HEK293 (cell line): ENCODE data around the gene ZNF865.
A peak's percentile ranks its signal among the peaks of the same experiment; 100 is the strongest.

ENCODE experiments used
- CTCF ChIA-PET: fragments of 350-600 bp; formaldehyde crosslinking; extraction: SDS; loops from one replicate; lab custom pipeline; 2021; ENCODE audit warnings: antibody characterized with exemption; lab: Yijun Ruan, JAX
- POLR2A ChIA-PET: fragments of 300-600 bp; formaldehyde crosslinking; extraction: SDS; loops from one replicate; lab custom pipeline; 2020; ENCODE audit warnings: antibody characterized with exemption, inconsistent platforms; lab: Yijun Ruan, JAX
- H3K27ac ChIP-seq: fragments of 200-500 bp; sonication (Bioruptor generic); 2 replicates; pipeline ENCODE4 v1.5.1; 2014; ENCODE audit warnings: low read depth, low read length, control low read depth, inconsistent platforms; ENCODE audit errors: extremely low read depth
- H3K36me3 ChIP-seq, 2 experiments: fragments of 200-500 bp in 1 of 2; sonication (Bioruptor generic) in 1 of 2; 1 replicate in 1 of 2; 2 replicates in 1 of 2; pipeline ENCODE4 v1.5.1; 2014 to 2017; ENCODE audit warnings: inconsistent platforms in 2 of 2, low read length in 2 of 2; ENCODE audit not compliant: control insufficient read depth in 2 of 2, insufficient read depth in 1 of 2
- H3K4me1 ChIP-seq: fragments of 200-500 bp; sonication (Bioruptor generic); 2 replicates; pipeline ENCODE4 v1.5.1; 2014; ENCODE audit warnings: mild to moderate bottlenecking, low read length, inconsistent platforms; ENCODE audit not compliant: control insufficient read depth, insufficient read depth
- H3K4me3 ChIP-seq: 2 replicates; pipeline ENCODE4 v1.5.1; 2011; ENCODE audit warnings: low read depth, mild to moderate bottlenecking, control low read depth, low read length, moderate library complexity
- H3K9me3 ChIP-seq: fragments of 200-500 bp; sonication (Bioruptor generic); 2 replicates; pipeline ENCODE4 v1.5.1; 2014; ENCODE audit warnings: low read depth, low read length, inconsistent platforms; ENCODE audit not compliant: control insufficient read depth, insufficient read depth
- BCL11B ChIP-seq: fragments of 450-650 bp; formaldehyde crosslinking; IDR thresholded peaks from 2 replicates; pipeline ENCODE4 v1.5.1; 2016; ENCODE audit warnings: low read depth, missing biosample characterization, missing genetic modification characterization
- KLF7 ChIP-seq: fragments of 450-650 bp; formaldehyde crosslinking; IDR thresholded peaks from 2 replicates; pipeline ENCODE4 v1.5.1; 2016; ENCODE audit warnings: missing biosample characterization, missing genetic modification characterization, borderline replicate concordance
- MEIS1 ChIP-seq: sonication (generic); formaldehyde crosslinking; IDR thresholded peaks from 2 replicates; pipeline ENCODE4 v1.8.1; 2022; ENCODE audit warnings: missing genetic modification reagents, mild to moderate bottlenecking, borderline replicate concordance
- SALL2 ChIP-seq: fragments of 450-650 bp; formaldehyde crosslinking; IDR thresholded peaks from 2 replicates; pipeline ENCODE4 v1.5.0; 2017; ENCODE audit warnings: missing biosample characterization, mild to moderate bottlenecking, missing genetic modification characterization, borderline replicate concordance
- YY1 ChIP-seq: fragments of 450-650 bp; formaldehyde crosslinking; IDR thresholded peaks from 2 replicates; pipeline ENCODE4 v1.5.1; 2018; ENCODE audit warnings: missing biosample characterization, missing genetic modification characterization
- ZBTB17 ChIP-seq: fragments of 450-650 bp; formaldehyde crosslinking; IDR thresholded peaks from 2 replicates; pipeline ENCODE4 v1.5.1; 2016; ENCODE audit warnings: missing biosample characterization, missing genetic modification characterization
- ZNF140 ChIP-seq: fragments of 450-650 bp; formaldehyde crosslinking; IDR thresholded peaks from 2 replicates; pipeline ENCODE4 v1.5.1; 2016; ENCODE audit warnings: missing biosample characterization, missing genetic modification characterization
- ZNF157 ChIP-seq: fragments of 450-650 bp; formaldehyde crosslinking; IDR thresholded peaks from 2 replicates; pipeline ENCODE4 v1.5.1; 2016; ENCODE audit warnings: missing biosample characterization, missing genetic modification characterization
- ZNF174 ChIP-seq: fragments of 450-650 bp; formaldehyde crosslinking; IDR thresholded peaks from 2 replicates; pipeline ENCODE4 v1.5.0; 2017; ENCODE audit warnings: missing biosample characterization, mild to moderate bottlenecking, missing genetic modification characterization
- ZNF341 ChIP-seq: fragments of 450-650 bp; formaldehyde crosslinking; IDR thresholded peaks from 2 replicates; pipeline ENCODE4; 2016; ENCODE audit warnings: low read depth, missing biosample characterization, missing genetic modification characterization
- ZNF366 ChIP-seq: fragments of 450-650 bp; formaldehyde crosslinking; conservative IDR thresholded peaks from 2 replicates; pipeline ENCODE4 v1.5.1; 2016; ENCODE audit warnings: missing biosample characterization, missing genetic modification characterization
- ZNF48 ChIP-seq: fragments of 450-650 bp; formaldehyde crosslinking; IDR thresholded peaks from 2 replicates; pipeline ENCODE4 v1.5.1; 2016; ENCODE audit warnings: missing biosample characterization, missing genetic modification characterization
- ZNF560 ChIP-seq: fragments of 450-650 bp; formaldehyde crosslinking; IDR thresholded peaks from 2 replicates; pipeline ENCODE4 v1.5.1; 2017; ENCODE audit warnings: missing biosample characterization, missing genetic modification characterization, borderline replicate concordance
- ZNF629 ChIP-seq: fragments of 450-650 bp; formaldehyde crosslinking; IDR thresholded peaks from 2 replicates; pipeline ENCODE4 v1.5.1; 2017; ENCODE audit warnings: missing biosample characterization, missing genetic modification characterization
- ZNF785 ChIP-seq: fragments of 450-650 bp; formaldehyde crosslinking; IDR thresholded peaks from 2 replicates; pipeline ENCODE4 v1.5.1; 2016; ENCODE audit warnings: missing biosample characterization, missing genetic modification characterization
- TF ChIP-seq, protein P1 (sequence below): fragments of 450-650 bp; formaldehyde crosslinking; IDR thresholded peaks from 2 replicates; pipeline ENCODE4 v1.5.1; 2016; ENCODE audit warnings: missing biosample characterization, missing genetic modification characterization, borderline replicate concordance
- TF ChIP-seq, protein P2 (sequence below): fragments of 450-650 bp; formaldehyde crosslinking; IDR thresholded peaks from 2 replicates; pipeline ENCODE4 v1.5.1; 2017; ENCODE audit warnings: missing biosample characterization, missing genetic modification characterization
- TF ChIP-seq, protein P3 (sequence below): fragments of 450-650 bp; formaldehyde crosslinking; IDR thresholded peaks from 2 replicates; pipeline ENCODE4 v1.5.1; 2016; ENCODE audit warnings: missing biosample characterization, missing genetic modification characterization
- TF ChIP-seq, protein P4 (sequence below): IDR thresholded peaks from 2 replicates; pipeline ENCODE4 v1.6.1; 2011; ENCODE audit warnings: mild to moderate bottlenecking, low read depth, low read length, borderline replicate concordance
- TF ChIP-seq, protein P5 (sequence below): sonication (generic); formaldehyde crosslinking; IDR thresholded peaks from 2 replicates; pipeline ENCODE4 v1.8.1; 2022; ENCODE audit warnings: mild to moderate bottlenecking, moderate library complexity, missing genetic modification reagents

ZNF865 gene

DNA sequence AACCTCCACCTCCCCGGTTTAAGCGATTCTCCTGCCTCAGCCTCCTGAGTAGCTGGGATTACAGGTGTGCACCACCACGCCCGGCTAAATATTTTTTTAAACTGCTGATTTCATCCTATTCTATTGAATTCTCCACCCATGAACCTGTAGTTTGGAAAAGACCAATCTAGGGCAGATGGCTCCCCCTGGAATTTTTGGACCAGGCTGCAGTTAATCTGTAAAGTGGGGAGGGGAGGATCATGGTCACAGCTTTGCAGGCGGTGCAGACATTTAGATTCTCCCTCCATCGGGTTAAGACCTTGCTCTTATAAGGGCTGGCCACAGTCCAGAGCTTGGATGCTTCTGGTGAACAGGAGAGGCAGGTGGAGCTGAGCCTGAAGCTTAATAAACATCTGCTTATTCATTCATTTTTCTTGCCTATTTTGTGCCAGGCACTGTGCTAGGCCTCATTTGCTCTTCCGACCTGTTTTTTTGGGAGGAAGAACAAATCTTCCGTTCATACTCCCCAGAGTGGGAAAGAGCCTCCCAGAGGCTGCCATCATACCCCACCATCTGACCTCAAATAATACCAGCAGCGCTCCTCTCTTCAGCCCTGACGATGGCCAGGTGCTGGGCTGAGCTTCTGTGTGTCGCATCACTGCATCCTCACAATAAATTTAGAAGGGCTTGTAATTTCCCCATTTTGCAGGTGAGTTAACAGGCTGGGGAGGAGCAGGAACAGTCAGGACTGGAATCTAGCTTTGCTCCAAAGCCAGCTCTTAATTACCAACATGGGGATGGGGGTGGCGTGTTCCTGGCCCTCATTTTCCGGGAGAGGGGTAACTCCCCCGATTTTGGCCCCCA, 41.7 kb downstream of the ZNF865 start:
- Histone ChIP-seq H3K4me3 (peak overlapping the region; percentile 96), H3K36me3 (peaks cover 12 to 40% of the 10 kb centered on the region in 2 experiments; a peak in 2 of 3 replicates), H3K9me3 (no peaks in the 10 kb centered on the region), H3K27ac (peak overlapping the region; percentile 93), H3K4me1 (peaks cover 21% of the 10 kb centered on the region)
- CTCF ChIA-PET, result interaction anchor here (0.5 to 3.0 kb wide), 12 partner anchors 8 to 186 kb away, joined by 3 to 37 read pairs (median 4); partner anchors contain the start of gene ISOC2
- POLR2A ChIA-PET, result interaction anchor here (0.5 to 3.3 kb wide), 14 partner anchors 7 to 485 kb away, joined by 3 to 16 read pairs (median 6); partner anchors contain the start of genes FIZ1, PPP6R1, U2AF2 and UBE2S
- TF ChIP-seq BCL11B (tag by site-specific recombination) (no peak), ZNF366 (0 out of 2 replicates have a peak, but pooled peaks have one; percentile 20), ZBTB17 (tag by site-specific recombination) (peak; percentile 48; the same call in 1 of the 2 replicates), ZNF785 (tag by site-specific recombination) (no peak), ZNF140 (tag by site-specific recombination) (no peak), ZNF341 (tag by site-specific recombination) (peak; percentile 84), KLF7 (tag by site-specific recombination) (no peak), ZNF48 (tag by site-specific recombination) (no peak), ZNF629 (tag by site-specific recombination) (no peak)
- TF ChIP-seq, protein P1, sequence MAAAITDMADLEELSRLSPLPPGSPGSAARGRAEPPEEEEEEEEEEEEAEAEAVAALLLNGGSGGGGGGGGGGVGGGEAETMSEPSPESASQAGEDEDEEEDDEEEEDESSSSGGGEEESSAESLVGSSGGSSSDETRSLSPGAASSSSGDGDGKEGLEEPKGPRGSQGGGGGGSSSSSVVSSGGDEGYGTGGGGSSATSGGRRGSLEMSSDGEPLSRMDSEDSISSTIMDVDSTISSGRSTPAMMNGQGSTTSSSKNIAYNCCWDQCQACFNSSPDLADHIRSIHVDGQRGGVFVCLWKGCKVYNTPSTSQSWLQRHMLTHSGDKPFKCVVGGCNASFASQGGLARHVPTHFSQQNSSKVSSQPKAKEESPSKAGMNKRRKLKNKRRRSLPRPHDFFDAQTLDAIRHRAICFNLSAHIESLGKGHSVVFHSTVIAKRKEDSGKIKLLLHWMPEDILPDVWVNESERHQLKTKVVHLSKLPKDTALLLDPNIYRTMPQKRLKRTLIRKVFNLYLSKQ (tag by site-specific recombination), result no peak
- TF ChIP-seq, protein P2, sequence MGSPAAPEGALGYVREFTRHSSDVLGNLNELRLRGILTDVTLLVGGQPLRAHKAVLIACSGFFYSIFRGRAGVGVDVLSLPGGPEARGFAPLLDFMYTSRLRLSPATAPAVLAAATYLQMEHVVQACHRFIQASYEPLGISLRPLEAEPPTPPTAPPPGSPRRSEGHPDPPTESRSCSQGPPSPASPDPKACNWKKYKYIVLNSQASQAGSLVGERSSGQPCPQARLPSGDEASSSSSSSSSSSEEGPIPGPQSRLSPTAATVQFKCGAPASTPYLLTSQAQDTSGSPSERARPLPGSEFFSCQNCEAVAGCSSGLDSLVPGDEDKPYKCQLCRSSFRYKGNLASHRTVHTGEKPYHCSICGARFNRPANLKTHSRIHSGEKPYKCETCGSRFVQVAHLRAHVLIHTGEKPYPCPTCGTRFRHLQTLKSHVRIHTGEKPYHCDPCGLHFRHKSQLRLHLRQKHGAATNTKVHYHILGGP (tag by site-specific recombination), result no peak
- TF ChIP-seq, protein P3, sequence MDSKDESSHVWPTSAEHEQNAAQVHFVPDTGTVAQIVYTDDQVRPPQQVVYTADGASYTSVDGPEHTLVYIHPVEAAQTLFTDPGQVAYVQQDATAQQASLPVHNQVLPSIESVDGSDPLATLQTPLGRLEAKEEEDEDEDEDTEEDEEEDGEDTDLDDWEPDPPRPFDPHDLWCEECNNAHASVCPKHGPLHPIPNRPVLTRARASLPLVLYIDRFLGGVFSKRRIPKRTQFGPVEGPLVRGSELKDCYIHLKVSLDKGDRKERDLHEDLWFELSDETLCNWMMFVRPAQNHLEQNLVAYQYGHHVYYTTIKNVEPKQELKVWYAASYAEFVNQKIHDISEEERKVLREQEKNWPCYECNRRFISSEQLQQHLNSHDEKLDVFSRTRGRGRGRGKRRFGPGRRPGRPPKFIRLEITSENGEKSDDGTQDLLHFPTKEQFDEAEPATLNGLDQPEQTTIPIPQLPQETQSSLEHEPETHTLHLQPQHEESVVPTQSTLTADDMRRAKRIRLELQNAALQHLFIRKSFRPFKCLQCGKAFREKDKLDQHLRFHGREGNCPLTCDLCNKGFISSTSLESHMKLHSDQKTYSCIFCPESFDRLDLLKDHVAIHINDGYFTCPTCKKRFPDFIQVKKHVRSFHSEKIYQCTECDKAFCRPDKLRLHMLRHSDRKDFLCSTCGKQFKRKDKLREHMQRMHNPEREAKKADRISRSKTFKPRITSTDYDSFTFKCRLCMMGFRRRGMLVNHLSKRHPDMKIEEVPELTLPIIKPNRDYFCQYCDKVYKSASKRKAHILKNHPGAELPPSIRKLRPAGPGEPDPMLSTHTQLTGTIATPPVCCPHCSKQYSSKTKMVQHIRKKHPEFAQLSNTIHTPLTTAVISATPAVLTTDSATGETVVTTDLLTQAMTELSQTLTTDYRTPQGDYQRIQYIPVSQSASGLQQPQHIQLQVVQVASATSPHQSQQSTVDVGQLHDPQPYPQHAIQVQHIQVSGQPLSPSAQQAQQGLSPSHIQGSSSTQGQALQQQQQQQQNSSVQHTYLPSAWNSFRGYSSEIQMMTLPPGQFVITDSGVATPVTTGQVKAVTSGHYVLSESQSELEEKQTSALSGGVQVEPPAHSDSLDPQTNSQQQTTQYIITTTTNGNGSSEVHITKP (tag by site-specific recombination), result peak; percentile 81

DNA sequence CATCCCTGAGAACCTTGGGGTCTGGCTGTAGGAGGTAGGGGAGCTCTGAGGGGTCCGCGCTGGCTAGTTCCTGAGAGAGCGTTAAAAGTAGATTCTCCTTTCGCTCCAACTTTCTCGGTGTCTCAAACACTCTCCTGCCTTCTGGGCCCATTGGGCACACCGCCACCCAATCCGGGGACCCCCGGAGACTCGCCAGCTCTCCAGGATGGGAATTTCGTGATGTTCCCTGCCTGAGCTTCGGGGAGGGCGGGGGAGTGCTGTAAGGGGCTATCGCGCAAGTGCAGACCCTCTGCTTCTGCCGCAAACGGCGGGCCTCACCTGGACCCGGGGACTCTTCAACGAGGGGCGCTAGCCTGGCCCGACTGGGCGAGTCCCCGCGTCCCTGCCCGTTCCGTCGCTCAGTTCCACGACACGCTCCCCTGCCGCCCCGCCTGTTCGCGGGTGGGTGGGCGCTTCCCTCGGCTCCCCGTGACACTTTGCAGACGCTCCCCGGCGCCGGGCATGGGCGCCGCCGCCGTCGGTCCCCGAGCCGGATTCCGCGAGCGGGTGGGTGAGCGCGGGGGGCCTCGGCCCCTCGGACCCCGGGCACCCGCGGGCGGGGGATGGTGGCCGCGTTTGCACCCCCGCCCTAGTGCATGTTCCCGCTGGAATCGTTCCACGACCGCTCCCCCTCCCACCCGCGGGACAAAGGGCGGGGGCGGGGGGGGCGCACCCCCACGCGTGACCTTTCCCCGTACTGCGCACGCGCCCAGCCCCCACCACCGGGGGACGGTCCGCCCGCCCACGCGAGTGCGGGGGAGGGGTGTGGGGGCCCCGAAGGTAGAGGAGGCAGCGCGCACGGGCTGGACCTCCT, 42.5 kb downstream of the ZNF865 start, which contains the start of gene CCDC106:
Gene CCDC106, plus strand, starts transcription at position 481 of the 853 bp plus-strand sequence. CDS start 835 bp downstream, outside the sequence.
- Histone ChIP-seq H3K9me3 (no peaks in the 10 kb centered on the region), H3K36me3 (peaks cover 12 to 45% of the 10 kb centered on the region in 2 experiments; a peak in 2 of 3 replicates), H3K27ac (peak within 1 kb of the TSS; percentile 93), H3K4me1 (peaks cover 15% of the 10 kb centered on the region), H3K4me3 (peak within 1 kb of the TSS; percentile 96)
- POLR2A ChIA-PET, result interaction anchor here (0.5 to 1.9 kb wide), 14 partner anchors 9 to 485 kb away, joined by 3 to 10 read pairs (median 5); partner anchors contain the start of genes FIZ1, PPP6R1, UBE2S and ZNF524
- CTCF ChIA-PET, result interaction anchor here (0.5 to 3.0 kb wide), 12 partner anchors 9 to 1220 kb away, joined by 3 to 37 read pairs (median 4); no protein-coding TSS in a partner anchor
- TF ChIP-seq, protein P1 (tag by site-specific recombination), result no peak
- no peak for TF ChIP-seq ZNF157 (tag by site-specific recombination)
- TF ChIP-seq, protein P4, sequence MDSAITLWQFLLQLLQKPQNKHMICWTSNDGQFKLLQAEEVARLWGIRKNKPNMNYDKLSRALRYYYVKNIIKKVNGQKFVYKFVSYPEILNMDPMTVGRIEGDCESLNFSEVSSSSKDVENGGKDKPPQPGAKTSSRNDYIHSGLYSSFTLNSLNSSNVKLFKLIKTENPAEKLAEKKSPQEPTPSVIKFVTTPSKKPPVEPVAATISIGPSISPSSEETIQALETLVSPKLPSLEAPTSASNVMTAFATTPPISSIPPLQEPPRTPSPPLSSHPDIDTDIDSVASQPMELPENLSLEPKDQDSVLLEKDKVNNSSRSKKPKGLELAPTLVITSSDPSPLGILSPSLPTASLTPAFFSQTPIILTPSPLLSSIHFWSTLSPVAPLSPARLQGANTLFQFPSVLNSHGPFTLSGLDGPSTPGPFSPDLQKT, result no peak
- no peak for TF ChIP-seq ZNF560
- TF ChIP-seq YY1 (tag by site-specific recombination), result no peak
- TF ChIP-seq MEIS1 (CRISPR knock-in tag), result no peak
- no peak for TF ChIP-seq SALL2
- TF ChIP-seq, protein P5, sequence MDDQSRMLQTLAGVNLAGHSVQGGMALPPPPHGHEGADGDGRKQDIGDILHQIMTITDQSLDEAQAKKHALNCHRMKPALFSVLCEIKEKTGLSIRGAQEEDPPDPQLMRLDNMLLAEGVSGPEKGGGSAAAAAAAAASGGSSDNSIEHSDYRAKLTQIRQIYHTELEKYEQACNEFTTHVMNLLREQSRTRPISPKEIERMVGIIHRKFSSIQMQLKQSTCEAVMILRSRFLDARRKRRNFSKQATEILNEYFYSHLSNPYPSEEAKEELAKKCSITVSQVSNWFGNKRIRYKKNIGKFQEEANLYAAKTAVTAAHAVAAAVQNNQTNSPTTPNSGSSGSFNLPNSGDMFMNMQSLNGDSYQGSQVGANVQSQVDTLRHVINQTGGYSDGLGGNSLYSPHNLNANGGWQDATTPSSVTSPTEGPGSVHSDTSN (CRISPR knock-in tag), result 0 out of 2 replicates have a peak, but pooled peaks have one; percentile 31
- no peak for TF ChIP-seq ZNF174 (tag by site-specific recombination)
